ENCODE data around the gene AVEN.
A peak's percentile ranks its signal among the peaks of the same experiment; 100 is the strongest.
"Not testable (repeated sequence)": the region's sequence is repeated elsewhere in the genome, so short reads cannot be mapped to it uniquely, and the experiment has no call there.

The AVEN gene

DNA sequence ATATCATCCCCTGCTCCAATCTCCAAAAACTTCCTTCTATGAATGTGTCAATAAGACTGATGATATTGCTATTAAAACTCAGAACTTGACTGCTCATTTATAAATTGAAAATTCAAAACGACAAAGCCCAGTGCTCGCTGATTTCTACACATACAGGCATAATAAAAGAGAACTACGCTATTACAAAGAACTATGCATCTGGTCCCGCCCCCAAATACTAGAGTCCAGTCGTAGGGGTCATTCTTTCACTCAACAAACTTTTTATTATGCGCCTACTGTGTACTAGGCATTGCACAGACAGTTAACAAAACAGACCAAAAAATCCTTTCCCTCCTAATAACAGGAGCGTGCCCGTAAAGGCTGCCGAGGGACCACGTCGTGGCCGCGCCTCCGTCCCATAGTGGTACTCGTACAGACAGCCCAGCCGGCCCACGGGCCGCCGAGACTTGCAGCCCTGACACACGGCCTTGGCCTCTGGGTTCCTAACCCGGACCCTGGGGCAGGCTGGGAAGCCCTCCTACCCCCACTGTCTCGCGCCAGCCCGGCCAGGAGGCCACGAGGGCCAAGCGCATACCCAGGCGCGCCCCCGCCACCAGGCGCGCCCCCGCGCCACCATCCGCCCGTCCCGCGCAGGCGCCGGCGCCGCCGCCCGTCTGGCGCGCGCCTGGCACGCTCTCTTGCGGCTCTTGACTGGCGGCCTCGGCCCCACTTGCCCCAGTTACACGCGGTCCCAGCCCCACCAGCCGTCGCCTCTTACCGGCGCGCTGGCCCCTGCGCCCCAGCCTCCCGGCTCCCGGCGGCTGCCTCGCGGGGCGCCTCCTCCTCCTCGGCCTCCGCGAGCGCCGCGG lies 757 bp downstream of the AVEN start:
- peak; percentile 30 for DNase-seq

DNA sequence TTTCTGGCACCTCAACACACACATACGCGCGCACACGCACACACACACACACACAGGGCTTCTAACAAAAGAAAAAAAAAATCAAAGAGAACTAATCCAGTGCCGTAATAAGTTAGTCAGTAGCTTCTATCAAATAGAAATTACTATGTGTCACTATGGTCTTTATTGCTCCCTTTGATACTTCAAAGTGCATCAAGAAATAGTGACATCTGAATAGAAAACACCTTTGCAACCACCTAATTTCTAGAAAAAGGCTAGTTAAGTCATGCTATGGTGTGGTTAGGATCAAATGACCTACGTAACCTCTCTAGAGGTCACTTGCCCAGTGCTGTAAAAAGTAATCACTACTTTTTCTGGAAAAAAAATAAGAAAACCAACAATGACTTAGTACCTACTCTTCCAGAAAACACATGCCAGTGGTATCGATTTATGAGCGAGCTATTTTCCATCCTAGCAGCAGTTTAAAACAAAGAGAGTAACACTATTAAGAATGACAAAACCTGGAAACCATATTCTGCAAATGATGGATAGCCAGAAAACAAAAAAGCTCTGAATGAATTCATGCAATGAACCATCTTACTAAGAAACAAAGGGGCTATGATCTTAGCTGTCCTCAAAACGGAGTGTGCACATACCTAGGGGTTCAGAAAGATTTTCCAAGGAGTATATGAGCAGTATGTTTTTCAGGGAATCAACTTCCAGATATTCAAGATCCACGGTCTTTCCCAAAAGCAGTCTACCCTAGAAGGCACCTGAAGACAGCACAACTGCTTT lies 6.8 kb downstream of the AVEN start:
- DNase-seq = no peak

DNA sequence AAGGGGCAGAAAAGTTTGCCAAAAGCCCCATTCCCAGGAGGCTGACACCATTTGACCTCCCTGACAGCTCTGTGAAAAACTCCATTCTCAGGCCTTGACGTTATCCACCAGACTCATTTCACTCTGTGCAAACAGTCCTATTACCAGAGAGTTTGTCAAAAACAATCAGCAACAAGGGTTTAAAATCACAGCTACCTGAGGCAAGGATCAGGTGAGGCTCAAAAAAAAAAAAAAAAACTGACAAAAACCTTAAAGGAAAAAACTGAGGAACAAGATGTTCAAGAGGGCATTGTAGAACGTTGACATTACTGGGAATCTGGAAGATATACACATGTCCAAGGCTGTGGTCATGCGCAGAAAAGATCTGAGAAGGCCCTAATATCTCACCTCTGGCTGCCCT lies 11.4 kb downstream of the AVEN start:
- DNase-seq = no peak

DNA sequence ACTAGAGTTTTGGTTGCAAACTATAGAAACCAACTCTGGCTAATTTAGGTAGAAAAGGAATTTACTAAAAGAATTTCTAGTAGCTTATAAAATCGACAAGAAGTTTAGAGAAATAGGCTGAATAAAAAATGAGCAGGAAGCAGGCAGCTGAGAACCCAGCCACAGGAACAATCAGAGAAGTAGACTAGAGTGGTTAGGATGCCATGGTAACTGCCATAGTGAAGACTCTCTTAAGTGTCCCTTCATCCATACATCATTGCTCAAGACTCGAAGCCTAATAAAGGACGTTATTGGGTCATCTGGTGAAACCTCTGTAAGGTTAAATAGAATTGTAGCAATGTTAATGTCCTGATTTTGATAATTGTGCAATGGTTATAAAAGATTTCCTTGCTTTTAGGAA lies 13.8 kb downstream of the AVEN start:
- no peak for DNase-seq

DNA sequence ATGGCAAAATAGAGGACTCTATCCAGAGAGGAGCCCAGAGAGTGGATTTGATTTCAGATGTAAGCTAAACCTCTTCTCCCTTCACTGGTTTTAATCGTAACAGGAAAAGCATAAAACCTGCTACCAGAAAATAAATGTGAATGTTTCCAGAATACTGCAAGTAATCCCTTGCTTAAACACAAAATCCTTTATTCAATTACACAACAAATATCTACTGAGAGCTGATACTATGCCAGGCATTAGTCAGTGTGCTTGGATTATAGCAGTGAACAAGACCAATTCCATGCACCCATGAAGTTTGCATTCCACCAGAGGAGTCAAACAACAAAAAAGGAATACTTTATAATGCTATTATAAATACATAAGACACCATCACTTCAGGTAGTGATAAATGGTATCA lies 15.1 kb downstream of the AVEN start:
- DNase-seq = no peak

DNA sequence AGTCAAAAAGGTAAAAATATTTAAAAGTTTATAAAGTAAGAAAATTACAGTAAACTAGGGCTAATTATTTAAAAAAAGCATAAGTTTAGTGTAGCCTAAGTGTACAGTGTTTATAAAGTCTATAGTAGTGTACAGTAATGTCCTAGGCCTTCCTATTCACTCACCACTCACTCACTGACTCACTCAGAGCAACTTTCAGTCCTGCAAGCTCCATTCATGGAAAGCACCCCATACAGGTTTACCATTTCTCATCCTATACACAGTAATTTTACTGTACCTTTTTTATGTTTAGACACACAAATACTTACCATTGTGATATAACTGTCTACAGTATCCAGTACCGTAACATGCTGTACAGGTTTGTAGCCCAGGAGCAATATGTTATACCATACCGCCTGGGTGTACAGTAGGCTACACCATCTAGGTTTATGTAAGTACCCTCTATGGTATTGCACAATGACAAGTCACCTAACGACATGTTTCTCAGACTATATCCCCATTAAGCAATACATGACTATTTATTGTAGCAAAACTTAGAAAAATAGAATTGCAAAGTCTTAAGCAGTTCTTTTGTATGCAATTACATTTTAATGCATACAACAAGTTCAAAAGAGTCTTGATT lies 19.5 kb downstream of the AVEN start:
- DNase-seq = no peak

DNA sequence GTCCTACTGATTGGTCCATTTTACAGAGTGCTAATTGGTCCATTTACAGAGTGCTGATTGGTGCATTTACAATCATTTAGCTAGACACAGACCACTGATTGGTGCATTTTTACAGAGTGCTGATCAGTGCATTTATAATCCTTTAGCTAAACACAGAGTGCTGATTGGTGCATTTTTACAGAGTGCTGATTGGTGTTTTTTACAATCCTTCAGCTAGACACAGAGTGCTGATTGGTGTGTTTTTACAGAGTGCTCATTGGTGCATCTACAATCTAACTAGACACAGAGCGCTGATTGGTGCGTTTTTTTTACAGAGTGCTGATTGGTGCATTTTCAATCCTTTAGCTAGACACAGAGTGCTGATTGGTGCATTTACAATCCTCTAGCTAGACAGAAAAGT lies 20.3 kb downstream of the AVEN start:
- not testable (repeated sequence) for DNase-seq

DNA sequence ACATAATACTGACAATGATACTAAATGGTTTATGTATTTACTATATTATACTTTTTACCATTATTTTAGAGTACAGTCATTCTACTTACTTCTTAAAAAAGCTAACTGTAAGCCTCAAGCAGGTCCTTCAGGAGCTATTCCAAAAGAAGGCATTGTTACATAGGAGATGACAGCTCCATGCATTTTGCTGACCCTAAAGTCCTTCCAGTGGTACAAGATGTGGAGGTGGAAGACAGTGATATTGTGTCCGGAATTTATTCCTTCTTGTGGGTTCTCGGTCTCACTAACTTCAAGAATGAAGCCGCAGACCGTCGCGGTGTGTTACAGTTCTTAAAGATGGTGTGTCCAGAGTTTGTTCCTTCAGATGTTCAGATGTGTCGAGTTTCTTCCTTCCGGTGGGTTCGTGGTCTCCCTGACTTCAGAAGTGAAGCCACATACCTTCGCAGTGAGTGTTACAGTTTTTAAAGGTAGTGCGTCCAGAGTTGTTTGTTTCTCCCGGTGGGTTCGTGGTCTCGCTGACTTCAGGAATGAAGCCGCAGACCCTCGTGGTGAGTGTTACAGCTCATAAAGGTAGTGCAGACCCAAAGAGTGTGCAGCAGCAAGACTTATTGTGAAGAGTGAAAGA lies 20.9 kb downstream of the AVEN start:
- DNase-seq = no peak

DNA sequence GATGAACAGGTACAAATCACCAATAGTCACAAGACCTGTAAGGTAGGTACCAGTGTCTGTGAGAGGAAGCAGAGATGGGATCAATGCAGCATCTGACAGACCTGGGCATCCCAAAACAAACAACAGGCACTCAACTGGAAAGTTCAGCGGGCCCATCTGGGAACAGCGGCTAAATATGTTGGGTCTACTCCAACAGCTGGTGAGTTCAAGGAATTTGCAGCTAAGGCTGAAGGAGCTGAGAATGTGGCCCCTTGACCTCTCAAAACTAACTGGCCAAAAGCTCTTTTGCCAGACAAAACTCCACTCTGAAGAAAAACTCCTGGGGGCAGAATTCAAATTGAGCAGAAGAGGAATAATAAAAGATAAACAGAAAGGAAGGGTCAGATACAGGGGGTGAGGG lies 24.4 kb downstream of the AVEN start:
- no peak for DNase-seq

DNA sequence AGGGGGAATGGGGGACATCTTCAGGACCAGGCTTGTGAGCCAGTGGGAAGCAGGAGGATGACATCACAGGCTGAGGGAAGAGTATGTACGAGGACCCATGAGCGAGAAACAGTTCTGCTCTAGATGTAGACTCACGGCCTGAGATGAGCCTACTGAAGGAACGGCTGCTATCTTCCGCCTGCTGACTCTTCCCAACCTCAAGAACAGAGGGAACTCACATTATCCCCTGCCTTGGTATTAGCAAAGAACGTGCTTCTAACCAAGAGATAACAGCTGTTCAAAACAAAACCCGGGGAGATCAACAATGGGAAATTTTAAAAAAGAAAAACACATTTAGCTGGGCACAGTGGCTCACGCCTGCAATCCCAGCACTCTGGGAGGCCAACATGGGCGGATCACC lies 25.3 kb downstream of the AVEN start:
- no peak for DNase-seq

DNA sequence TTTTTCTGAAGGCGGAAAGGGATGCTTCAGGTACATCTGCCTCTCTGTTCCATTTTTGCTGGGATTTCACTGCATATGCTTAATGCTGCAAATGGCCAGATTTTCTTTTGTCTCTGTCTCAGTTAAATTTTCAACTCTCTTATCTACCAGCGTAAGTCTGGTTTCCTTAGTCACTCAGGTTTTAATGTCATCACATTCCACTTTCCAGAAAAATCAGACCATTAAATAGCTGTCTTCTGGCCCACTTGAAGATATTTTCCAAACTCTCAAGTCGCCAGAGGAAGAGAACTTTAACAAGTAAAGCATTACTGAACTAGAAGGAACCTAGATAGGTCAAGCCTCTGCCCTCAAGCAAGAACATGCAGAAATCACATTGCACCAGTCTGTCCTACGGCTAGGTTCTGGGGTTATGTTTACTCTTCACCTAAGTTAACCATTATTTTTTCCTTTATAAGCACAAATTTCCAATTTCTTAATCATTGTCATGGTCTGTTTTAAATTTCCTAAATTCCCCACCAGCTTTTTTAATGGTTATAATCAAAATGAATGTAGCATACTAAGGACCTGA lies 26.5 kb downstream of the AVEN start:
- no peak for DNase-seq

DNA sequence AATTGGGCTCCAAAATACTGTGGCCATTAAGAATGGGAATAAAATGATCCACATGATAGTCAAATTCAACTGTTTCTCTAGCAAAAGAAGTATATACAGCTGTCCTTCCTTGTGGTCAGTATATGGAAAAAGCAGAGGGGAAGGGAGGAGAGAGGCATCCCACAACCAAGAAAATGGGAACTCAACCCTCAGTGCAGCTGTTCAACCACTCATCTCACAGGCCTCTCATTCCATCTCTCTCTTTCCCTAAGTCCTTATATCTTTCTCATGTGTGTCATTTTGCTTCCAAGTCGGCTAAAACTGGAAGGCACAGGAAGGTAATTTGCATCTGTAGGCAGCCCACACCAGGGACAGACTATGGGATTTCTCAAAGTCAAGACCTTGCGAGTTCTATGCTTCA lies 27.5 kb downstream of the AVEN start:
- no peak for DNase-seq

DNA sequence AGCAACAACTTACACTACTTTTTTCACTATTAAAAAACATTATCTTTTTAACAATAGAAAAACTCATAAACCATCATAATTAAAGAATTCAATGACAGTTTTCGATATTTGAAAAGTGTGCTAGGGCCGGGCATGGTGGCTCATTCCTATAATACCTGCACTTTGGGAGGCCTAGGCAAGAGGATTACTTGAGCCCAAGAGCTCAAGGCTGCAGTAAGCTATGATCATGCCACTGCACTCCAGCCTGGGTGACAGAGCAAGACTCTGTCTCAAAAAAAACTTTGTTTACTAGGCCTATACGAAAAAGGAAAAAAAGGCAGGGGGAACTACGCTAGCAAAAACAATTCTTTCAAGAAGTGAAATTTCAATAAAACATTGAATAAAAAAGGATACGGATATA lies 28.1 kb downstream of the AVEN start:
- no peak for DNase-seq

DNA sequence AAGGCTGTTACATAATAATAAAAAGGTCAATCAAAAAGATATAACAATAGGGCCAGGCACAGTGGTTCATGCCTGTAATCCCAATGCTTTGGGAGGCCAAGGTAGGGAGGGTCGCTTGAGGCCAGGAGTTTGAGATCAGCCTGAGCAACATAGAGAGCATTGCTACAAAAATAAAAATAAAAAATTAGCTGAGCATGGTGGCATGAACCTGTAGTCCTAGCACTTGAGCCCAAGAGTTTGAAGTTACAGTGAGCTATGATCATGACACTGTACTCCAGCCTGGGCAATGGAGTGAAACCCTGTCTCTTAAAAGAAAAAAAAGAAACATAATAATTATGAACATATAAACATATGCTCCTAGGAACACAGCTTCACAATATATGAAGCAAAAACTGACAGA lies 29.3 kb downstream of the AVEN start:
- DNase-seq = no peak

DNA sequence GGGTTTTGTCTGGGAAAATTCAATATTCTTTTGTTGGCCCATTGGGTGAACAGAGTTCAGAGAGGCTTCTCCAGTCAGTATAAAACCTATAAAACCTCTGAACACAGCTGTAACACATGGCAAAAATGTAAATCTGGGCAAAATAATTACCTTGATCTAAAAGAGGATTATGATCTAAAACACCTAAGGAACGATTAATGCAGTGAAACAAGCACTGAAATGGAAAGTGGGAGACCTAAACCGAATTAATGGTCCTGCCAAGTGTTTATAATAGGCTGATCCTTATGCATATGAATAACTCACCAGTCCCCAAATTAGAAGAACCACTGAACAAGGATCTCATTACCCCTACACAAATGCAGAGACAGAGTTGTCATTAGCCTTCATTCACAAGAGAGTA lies 32.6 kb downstream of the AVEN start:
- DNase-seq = no peak

DNA sequence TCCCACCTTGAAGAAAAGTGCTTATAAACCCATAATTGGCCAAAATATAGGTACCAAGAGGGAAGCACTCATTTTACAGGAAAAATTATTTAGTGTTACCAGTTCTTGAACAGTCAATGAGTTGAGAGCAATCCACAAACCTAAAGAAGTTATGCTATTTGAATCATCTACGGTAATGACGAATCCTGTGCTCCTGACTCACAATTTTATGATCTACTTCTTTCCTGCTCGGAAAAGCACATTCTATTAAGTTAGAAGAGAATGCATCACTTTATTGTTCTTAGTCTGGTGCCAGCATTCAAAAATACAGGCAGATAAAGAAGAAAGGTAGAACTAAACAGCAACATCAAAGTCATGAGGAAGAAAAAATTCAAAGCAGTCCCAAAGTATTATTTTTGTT lies 37.5 kb downstream of the AVEN start:
- DNase-seq = no peak

DNA sequence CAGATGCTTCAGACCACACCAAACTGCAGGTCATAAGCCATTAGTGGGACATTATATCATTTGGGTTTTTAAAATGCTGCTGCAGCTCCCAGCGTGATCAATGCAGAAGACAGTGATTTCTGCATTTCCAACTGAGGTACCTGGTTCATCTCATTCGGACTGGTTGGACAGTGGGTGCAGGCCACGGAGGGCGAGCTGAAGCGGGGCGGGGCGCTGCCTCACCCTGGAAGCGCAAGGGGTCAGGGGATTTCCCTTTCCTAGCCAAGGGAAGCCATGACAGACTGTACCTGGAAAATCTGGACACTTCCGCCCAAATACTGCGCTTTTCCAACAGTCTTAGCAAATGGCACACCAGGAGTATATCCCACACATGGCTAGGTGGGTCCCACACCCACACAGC lies 43.3 kb downstream of the AVEN start:
- not testable (repeated sequence) for DNase-seq

DNA sequence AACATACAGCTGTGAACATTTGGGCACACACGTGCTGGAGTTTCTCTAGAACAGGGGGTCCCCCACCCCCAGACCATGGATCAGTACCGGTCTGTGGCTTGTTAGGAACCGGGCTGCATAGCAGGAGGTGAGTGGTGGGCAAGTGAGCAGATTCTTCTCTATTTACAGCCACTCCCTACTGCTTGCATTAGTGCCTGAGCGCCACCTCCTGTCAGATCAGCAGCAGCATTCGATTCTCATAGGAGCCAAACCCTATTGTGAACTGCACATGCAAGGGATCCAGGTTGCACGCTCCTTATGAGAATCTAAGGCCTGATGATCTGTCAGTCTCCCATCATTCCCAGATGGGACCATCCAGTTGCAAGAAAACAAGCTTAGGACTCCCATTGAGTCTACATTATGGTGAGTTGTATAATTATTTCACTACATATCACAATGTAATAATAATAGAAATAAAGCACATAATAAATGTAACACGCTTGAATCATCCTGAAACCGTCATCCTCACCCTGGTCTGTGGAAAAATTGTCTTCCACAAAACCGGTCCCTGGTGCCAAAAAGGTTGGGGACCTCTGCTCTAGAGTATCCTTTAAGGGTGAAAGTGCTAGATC lies 44.9 kb downstream of the AVEN start:
- no peak for DNase-seq

DNA sequence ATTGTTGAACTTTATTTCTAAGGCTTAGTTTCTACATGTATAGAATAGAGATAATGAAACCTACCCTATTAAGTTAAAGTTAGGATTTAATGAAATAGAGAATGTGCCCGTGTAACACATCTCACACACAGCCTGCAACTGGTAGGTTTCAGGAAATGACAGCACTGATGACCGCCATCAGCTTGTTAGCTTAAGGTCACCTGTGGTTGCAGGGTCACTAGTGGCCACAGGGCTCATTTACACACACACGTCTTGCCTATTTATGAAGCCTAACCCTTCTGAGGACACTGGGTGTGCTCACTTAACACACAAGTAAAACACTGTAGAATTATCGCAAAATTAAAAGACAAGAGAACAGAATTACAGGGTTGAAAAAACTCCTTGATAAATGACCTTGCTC lies 50.6 kb downstream of the AVEN start:
- no peak for DNase-seq

DNA sequence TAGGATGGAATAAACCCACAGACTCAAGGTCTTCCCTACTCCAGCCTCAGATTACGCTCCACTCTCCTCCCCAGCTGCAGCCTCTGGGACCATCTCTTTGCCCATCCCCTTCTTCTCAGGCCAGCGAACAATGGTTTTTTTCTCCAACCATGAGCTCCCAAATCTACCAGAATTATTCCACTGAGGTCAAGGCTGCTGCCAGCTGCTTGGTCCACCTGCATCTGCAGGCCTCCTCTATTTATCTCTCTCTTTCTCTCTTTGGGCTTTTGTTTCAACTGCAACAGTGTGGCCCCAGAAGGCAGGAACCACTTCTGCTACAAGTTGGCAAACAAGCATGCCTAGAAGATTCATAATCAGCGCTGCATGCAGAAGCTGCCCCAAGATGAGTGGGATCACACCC lies 51.6 kb downstream of the AVEN start:
- DNase-seq = no peak

DNA sequence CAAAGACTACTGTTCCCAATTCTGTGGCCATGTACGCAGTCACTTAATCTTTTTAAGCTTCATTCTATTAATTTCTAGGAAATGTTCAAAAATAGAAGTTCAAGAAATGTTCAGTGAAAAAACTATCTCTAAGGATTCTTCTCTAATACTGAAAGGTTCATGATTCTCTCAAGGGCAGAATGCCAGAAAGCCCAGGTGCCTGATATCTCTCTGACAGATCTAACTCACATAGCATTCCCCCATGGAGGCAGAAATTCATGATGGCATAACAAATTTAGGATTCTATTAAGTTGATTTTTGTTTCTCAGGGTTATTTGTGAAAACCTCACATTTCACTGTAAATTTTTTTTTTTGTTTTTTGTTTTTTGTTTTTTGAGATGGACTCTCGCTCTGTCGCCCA lies 53.3 kb downstream of the AVEN start:
- DNase-seq = no peak

DNA sequence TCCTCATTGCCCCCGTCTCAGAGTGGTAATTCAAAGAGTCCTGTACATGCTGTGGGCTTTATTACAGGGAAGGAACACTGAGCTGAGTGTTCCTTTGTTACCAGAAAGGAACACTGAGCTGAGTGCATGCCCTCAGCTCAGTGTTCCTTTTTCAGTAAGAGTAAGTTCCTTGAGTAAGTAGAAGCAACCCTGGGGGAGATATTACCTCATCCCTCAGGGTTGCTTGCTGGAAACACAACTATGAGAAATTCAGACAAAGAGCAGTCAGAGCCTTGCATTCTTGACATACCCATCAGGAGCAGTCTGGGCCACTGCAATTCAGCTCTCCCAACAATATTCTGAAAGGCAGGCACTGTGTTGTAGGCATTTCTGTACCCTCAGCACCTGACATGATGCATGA lies 53.7 kb downstream of the AVEN start:
- no peak for DNase-seq

DNA sequence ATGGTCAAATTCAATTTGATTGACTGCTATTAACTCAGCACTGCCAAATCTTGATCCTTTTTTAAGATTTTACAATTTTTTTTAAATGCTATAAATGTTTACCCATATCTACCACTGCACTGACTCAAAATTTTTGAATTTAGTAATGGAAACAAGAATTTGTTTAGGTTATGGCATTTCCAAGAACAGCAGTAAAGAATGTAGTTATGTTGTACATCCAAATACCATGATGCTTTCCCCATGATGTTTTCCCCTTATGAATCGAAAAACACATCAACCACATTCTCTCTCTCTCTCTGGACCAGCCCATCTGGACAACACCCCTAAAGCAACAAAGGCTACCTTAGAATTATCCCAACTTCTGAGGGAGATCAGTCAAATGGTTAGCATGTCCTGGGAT lies 56.5 kb downstream of the AVEN start:
- no peak for DNase-seq
